Vagina (tissue), 2 donors: ENCODE data around the gene PNLIPRP2.

ENCODE experiments used
- CTCF ChIP-seq, 3 experiments: fragments of 450-650 bp in 2 of 3; fragments of 200-600 bp in 1 of 3; sonication (generic) in 1 of 3; IDR thresholded peaks; one replicate each; pipeline ENCODE4 v1.5.1; 2017 to 2019; ENCODE audit warnings: antibody characterized with exemption in 3 of 3, mild to moderate bottlenecking in 2 of 3, moderate library complexity in 2 of 3
- POLR2AphosphoS5 ChIP-seq, 2 donors: sonication (generic); formaldehyde crosslinking; IDR thresholded peaks; one replicate each; pipeline ENCODE4 v1.9.0; 2017; ENCODE audit warnings: antibody characterized with exemption in 2 of 2, mild to moderate bottlenecking in 2 of 2, low read depth in 1 of 2; ENCODE audit not compliant: insufficient read depth in 1 of 2

GRCh38 chr10:116632596-116633215 lies 12.0 kb downstream of the PNLIPRP2 start:
- TF ChIP-seq POLR2AphosphoS5 (IDR thresholded peaks at IDR 0.05; ENCODE audit: insufficient read depth in 1 of 2, low read depth in 1 of 2) (no peak), CTCF (IDR thresholded peaks at IDR 0.05) (no peak)
